ENCODE results near the gene SP2. TPM values are rescaled to one million over a fixed set of nuclear protein-coding genes. Genes with fewer than 3 reads are reported as not detected.

Gene SP2
- total RNA-seq, 1 donor from 2014 or later: 1.8 TPM

GRCh38 chr17:47948706-47949196 is 52.7 kb downstream of the SP2 start:
- no peak for DNase-seq (ENCODE audit: low read depth in 2 of 2)

GRCh38 chr17:47949197-47949759 is 53.2 kb downstream of the SP2 start:
- peak; percentile 75 to 79 for DNase-seq (ENCODE audit: low read depth in 2 of 2)

- no peak for DNase-seq (ENCODE audit: low read depth in 2 of 2)
Measured at GRCh38 chr17:47949946-47950345, 53.9 kb downstream of the SP2 start.

- DNase-seq (ENCODE audit: low read depth in 2 of 2): no peak
Measured at GRCh38 chr17:47950448-47950847, 54.4 kb downstream of the SP2 start.

- no peak for DNase-seq (ENCODE audit: low read depth in 2 of 2)
Measured at GRCh38 chr17:47952171-47953021, 56.4 kb downstream of the SP2 start.

GRCh38 chr17:47953909-47954308 is 57.9 kb downstream of the SP2 start:
- DNase-seq (ENCODE audit: low read depth in 2 of 2): no peak

- DNase-seq (ENCODE audit: low read depth in 2 of 2): no peak
Measured at GRCh38 chr17:47955497-47956461, 59.7 kb downstream of the SP2 start.

- no peak for DNase-seq (ENCODE audit: low read depth in 2 of 2)
Measured at GRCh38 chr17:47956791-47957590, 61.0 kb downstream of the SP2 start.

- no peak for DNase-seq (ENCODE audit: low read depth in 2 of 2)
Measured at GRCh38 chr17:47957591-47958490, 61.8 kb downstream of the SP2 start, which contains the start of gene PRR15L. Gene PRR15L (minus strand): TSS chr17:47957883. CDS start chr17:47953234, 4,649 bp downstream.

GRCh38 chr17:47959825-47960655 is 64.0 kb downstream of the SP2 start:
- DNase-seq (ENCODE audit: low read depth in 2 of 2): no peak

GRCh38 chr17:47961406-47961805 is 65.4 kb downstream of the SP2 start:
- DNase-seq (ENCODE audit: low read depth in 2 of 2): no peak

GRCh38 chr17:47962901-47963300 is 66.9 kb downstream of the SP2 start:
- DNase-seq (ENCODE audit: low read depth in 2 of 2): no peak

GRCh38 chr17:47964856-47965255 is 68.8 kb downstream of the SP2 start:
- DNase-seq (ENCODE audit: low read depth in 2 of 2): no peak

GRCh38 chr17:47966079-47966519 is 70.1 kb downstream of the SP2 start:
- DNase-seq (ENCODE audit: low read depth in 2 of 2): no peak

- peak in 1 of 2 donors; percentile 37 for DNase-seq (ENCODE audit: low read depth in 2 of 2)
Measured at GRCh38 chr17:47967607-47968252, 71.7 kb downstream of the SP2 start.

GRCh38 chr17:47968836-47969235 is 72.8 kb downstream of the SP2 start:
- DNase-seq (ENCODE audit: low read depth in 2 of 2): no peak

- no peak for DNase-seq (ENCODE audit: low read depth in 2 of 2)
Measured at GRCh38 chr17:47969930-47970724, 74.1 kb downstream of the SP2 start.

Data from lung microvascular endothelial cell (primary cell).